GM06990 (cell line): ENCODE data around the gene WRAP73.

ENCODE experiments used
- DNase-seq: peaks from one replicate; pipeline ENCODE4 v3.0.0-alpha.2; 2011; ENCODE audit not compliant: insufficient read length; ENCODE audit errors: extremely low read depth
- H3K27me3 ChIP-seq: replicated peaks from 2 replicates; pipeline ENCODE4 v1.6.0; 2011; ENCODE audit warnings: low read length; ENCODE audit not compliant: control insufficient read depth, insufficient read depth
- H3K36me3 ChIP-seq: 2 replicates; pipeline ENCODE4 v1.5.1; 2011; ENCODE audit warnings: low read length; ENCODE audit not compliant: control insufficient read depth, insufficient read depth
- H3K4me3 ChIP-seq: replicated peaks from 2 replicates; pipeline ENCODE4 v1.5.1; 2011; ENCODE audit warnings: low read depth, mild to moderate bottlenecking, control low read depth, low read length
- TF ChIP-seq, protein P1 (sequence below): IDR thresholded peaks from 2 replicates; pipeline ENCODE4 v1.5.1; 2011; ENCODE audit warnings: low read length, control low read depth, mild to moderate bottlenecking, inconsistent platforms; ENCODE audit not compliant: insufficient read depth, poor library complexity, severe bottlenecking

The WRAP73 gene

DNA sequence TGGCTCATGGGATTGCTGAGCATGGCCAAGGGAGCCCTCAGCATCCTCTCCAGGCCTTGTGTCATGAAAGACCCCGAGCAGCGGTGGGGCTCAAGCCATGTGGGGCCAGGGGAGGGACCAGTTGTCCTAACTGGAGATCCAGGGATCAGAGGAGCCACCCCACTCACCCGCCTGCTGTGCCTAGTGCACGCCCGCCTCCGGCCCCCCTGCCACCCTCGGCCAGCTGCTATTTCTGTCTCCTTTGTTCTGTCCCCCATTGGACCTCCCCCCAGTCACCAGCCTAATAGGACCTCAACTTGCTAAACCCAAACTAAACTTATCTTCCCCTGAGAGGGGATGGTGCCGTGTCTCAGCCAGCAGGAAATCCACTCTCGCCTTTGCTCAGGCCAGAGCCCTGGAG, 46.8 kb upstream of the WRAP73 start:
- peaks cover 2% of the 10 kb centered on the region for H3K36me3 ChIP-seq
- H3K4me3 ChIP-seq, result no peak overlapping the region
- DNase-seq, result no peak
- TF ChIP-seq, protein P1, sequence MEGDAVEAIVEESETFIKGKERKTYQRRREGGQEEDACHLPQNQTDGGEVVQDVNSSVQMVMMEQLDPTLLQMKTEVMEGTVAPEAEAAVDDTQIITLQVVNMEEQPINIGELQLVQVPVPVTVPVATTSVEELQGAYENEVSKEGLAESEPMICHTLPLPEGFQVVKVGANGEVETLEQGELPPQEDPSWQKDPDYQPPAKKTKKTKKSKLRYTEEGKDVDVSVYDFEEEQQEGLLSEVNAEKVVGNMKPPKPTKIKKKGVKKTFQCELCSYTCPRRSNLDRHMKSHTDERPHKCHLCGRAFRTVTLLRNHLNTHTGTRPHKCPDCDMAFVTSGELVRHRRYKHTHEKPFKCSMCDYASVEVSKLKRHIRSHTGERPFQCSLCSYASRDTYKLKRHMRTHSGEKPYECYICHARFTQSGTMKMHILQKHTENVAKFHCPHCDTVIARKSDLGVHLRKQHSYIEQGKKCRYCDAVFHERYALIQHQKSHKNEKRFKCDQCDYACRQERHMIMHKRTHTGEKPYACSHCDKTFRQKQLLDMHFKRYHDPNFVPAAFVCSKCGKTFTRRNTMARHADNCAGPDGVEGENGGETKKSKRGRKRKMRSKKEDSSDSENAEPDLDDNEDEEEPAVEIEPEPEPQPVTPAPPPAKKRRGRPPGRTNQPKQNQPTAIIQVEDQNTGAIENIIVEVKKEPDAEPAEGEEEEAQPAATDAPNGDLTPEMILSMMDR, result no peak
- H3K27me3 ChIP-seq, result no peaks in the 10 kb centered on the region

DNA sequence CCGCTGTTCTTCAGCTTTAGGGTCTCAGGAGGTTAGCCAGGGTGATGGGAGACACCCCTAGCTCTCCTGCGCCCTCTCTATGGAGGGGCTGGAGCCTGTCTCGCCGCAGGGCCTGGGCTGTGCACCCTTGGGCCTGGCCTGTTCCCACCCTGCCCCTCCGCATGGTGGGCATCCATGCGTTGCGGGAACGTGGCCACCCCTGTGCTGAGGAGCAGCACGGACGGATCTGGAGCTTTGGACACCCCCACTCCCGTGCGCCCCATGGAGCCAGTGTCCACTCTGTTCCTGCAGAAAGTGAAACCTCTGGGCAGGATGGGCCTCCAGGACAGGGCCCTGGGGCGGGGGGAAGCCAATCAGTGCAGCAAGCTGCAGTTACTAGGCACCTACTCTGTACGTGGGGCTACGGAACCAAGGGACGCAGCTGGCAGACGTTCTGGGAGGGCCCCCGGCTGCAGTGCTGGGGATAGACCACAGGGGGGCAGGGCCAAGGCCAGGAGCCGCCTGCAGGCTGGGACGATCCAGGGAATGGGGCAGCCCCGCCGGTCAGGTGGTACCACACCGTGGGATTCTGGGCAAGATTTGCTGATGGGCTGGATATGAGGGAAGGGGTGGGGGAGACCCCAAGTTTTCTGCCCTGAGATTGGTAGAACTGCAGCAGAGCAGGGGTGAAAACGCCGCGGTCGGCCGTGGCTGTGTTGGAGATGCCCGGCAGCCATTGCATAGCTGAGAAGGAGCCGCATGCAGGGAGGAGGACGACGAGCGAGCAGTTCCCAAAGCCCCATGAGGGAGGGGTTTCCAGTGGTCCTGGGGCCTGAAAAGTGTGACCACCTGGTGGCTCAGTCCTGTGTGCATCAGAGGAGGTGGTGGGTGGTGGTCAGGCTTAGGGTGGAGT, 45.7 kb upstream of the WRAP73 start:
- peaks cover 2% of the 10 kb centered on the region for H3K36me3 ChIP-seq
- H3K27me3 ChIP-seq, result no peaks in the 10 kb centered on the region
- DNase-seq, result no peak
- H3K4me3 ChIP-seq, result no peak overlapping the region
- TF ChIP-seq, protein P1, result peak; percentile 90

- TF ChIP-seq, protein P1, result no peak
- DNase-seq, result no peak
- Histone ChIP-seq H3K27me3 (no peaks in the 10 kb centered on the region), H3K4me3 (no peak overlapping the region), H3K36me3 (peaks cover 2% of the 10 kb centered on the region)
Observed at GRCh38 chr1:3693321-3693720, 43.4 kb upstream of the WRAP73 start.

- Histone ChIP-seq H3K36me3 (peaks cover 2% of the 10 kb centered on the region), H3K4me3 (no peak overlapping the region), H3K27me3 (no peaks in the 10 kb centered on the region)
- TF ChIP-seq, protein P1, result no peak
- no peak for DNase-seq
Observed at GRCh38 chr1:3692598-3692997, 42.7 kb upstream of the WRAP73 start.

DNA sequence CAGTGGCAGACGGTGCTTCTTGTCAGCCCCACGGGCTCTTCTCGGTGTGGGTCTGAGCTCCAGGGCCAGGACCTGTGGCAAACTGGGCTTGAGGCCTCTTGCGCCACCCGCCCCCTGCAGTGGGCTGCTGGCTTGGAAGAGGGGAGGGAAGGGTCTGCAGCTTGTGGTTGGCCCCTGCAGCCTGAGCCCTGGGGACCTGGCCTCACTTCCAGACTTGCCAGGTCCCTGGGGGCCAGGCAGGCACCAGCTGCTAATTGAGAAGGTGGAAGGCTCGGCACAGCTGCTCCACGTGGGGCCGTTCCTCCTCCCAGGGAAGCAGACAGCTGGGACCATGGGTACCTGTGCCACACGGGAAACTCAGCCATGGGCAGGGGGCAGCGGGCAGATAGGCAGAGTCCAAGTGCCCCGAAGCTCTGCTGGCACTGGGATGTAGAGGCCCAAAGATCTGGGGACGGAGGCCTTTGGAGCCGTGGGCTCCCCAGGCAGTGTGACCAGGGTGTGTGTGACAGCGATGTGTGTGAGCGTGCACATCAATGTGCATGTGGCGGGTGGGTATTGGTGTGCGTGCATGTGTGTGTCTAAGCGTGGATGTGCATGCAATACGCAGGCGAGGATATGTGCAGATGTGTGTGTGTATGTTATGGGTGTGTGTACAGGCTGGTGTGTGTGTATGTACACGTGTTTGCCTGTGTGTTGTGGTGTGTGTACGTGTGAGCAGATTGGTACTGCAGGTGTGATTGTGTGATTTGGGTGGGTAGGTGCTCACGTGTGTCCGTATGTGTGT, 41.7 kb upstream of the WRAP73 start:
- Histone ChIP-seq H3K36me3 (peaks cover 2% of the 10 kb centered on the region), H3K27me3 (no peaks in the 10 kb centered on the region), H3K4me3 (no peak overlapping the region)
- no peak for DNase-seq
- TF ChIP-seq, protein P1, result no peak
